Measurements from ENCODE around the gene ARHGAP6.

ARHGAP6 gene, protein sequence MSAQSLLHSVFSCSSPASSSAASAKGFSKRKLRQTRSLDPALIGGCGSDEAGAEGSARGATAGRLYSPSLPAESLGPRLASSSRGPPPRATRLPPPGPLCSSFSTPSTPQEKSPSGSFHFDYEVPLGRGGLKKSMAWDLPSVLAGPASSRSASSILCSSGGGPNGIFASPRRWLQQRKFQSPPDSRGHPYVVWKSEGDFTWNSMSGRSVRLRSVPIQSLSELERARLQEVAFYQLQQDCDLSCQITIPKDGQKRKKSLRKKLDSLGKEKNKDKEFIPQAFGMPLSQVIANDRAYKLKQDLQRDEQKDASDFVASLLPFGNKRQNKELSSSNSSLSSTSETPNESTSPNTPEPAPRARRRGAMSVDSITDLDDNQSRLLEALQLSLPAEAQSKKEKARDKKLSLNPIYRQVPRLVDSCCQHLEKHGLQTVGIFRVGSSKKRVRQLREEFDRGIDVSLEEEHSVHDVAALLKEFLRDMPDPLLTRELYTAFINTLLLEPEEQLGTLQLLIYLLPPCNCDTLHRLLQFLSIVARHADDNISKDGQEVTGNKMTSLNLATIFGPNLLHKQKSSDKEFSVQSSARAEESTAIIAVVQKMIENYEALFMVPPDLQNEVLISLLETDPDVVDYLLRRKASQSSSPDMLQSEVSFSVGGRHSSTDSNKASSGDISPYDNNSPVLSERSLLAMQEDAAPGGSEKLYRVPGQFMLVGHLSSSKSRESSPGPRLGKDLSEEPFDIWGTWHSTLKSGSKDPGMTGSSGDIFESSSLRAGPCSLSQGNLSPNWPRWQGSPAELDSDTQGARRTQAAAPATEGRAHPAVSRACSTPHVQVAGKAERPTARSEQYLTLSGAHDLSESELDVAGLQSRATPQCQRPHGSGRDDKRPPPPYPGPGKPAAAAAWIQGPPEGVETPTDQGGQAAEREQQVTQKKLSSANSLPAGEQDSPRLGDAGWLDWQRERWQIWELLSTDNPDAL (N-terminal part only)

DNA sequence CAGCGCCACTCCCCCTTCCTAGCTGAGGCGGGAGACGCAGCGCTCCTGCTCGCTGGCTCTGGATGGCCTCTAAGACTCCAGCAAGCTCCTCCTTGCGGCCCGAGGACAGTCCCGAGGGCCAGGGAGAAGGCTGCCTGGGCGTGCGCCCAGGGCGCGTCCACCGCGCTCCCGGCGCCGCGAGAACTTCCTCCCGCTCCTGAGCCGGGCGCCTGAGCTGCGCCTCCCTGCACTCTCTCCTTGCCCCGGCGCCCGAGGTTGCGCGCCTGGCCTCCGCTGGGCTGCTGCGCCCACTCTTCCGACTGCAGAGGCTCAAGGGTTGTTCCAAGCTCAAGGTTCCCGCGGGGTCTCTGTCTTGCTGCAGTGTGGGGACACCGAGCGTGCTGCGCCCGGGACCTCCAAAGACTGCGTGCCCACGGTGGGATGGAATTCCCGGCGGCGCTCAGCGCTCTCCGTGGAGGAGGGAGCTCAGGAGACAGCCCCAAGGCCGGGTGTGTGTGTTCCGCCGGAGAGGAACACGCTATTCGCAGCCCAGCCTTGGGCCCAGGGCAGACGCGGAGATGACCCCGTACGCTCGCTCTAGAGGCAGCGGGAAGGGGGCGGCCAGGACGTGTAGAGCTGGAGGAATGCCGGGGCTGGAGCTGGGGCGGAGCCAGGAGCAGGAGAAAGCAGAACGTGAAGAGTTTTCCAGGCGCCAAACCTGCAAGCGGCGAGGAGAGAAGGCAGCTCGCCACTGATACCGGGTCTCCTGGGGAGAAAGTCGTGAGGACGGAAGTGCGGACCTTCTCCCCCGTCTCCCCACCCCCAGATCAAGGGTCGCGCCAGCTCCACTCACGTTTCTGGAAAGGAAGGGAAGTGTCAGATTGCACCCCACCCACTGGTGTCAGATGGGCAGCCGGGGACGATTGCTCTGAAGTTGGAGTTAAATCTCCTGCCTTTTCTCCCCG is at the start of gene ARHGAP6:
TSS of gene ARHGAP6 (minus strand) at position 753 of the 944 bp plus-strand sequence. CDS start 1,092 bp downstream, outside the sequence.
- no peaks in the 10 kb centered on the region for H3K4me1 ChIP-seq (ENCODE audit: insufficient read depth, insufficient read length)
- H3K27me3 ChIP-seq (ENCODE audit: insufficient read depth, insufficient read length) = peaks cover 50% of the 10 kb centered on the region
- H3K9ac ChIP-seq (ENCODE audit: insufficient read length, low read depth) = peak within 1 kb of the TSS; percentile 85
- no peak for TF ChIP-seq YY1 (IDR thresholded peaks at IDR 0.05; ENCODE audit: insufficient read depth, insufficient read length)
- TF ChIP-seq SUZ12 (IDR thresholded peaks at IDR 0.05; ENCODE audit: extremely low read depth, insufficient read depth, insufficient read length) = no peak
- TF ChIP-seq ZNF274 (IDR thresholded peaks at IDR 0.05; ENCODE audit: low read depth, low read length) = no peak
- peak; percentile 43 for DNase-seq (ENCODE audit: low read depth, low spot score)
- peak within 1 kb of the TSS; percentile 72 for H3K4me3 ChIP-seq (ENCODE audit: insufficient read length, low read depth)
- no peaks in the 10 kb centered on the region for H3K9me3 ChIP-seq (ENCODE audit: insufficient read depth, low read length)
- no peaks in the 10 kb centered on the region for H3K36me3 ChIP-seq (ENCODE audit: insufficient read depth, insufficient read length, low read length)

DNA sequence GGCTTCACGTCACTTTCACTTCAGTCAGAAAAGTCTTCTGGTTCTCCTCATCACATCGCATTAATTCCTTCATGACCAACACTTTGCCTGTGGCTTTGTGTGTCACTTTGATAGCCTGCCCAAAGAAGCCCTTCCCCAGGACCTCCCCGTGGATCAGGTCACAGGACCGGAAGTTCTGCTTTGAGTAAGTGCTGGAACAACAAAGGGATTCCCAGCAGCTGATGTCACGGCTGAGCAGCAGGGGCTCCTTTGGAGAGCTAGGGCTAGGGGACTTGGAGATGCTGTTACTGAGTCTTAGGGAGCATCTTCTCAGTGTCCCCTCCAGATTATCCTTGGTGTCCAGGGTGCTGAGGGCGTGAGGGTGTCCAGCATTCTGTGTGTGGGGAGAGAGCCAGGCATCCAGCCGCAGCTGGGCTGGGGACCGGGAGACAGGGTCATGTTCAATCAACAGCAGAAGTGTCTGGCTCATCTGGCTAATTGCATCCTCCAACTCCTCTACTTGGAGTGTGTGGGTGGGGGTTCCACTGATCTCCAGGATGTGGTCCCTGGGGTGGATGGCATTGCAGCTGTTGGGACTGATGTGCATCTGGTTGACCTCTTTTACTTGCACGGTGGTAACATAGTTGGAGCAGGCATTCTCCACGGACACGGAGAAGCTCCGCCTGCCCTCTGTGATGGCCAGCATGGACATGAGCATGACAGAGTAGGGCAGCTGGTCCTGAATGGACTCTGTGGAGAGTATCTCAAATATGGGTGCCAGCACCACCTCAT is 39.2 kb upstream of the ARHGAP6 start:
- Histone ChIP-seq H3K4me3 (ENCODE audit: insufficient read length, low read depth) (no peak overlapping the region), H3K27me3 (ENCODE audit: insufficient read depth, insufficient read length) (no peaks in the 10 kb centered on the region), H3K4me1 (ENCODE audit: insufficient read depth, insufficient read length) (no peaks in the 10 kb centered on the region), H3K9me3 (ENCODE audit: insufficient read depth, low read length) (no peaks in the 10 kb centered on the region), H3K9ac (ENCODE audit: insufficient read length, low read depth) (no peak overlapping the region), H3K36me3 (ENCODE audit: insufficient read depth, insufficient read length, low read length) (no peaks in the 10 kb centered on the region)
- peak; percentile 27 for DNase-seq (ENCODE audit: low read depth, low spot score)
- no peak for TF ChIP-seq SUZ12 (IDR thresholded peaks at IDR 0.05; ENCODE audit: extremely low read depth, insufficient read depth, insufficient read length)
- no peak for TF ChIP-seq YY1 (IDR thresholded peaks at IDR 0.05; ENCODE audit: insufficient read depth, insufficient read length)
- no peak for TF ChIP-seq ZNF274 (IDR thresholded peaks at IDR 0.05; ENCODE audit: low read depth, low read length)

DNA sequence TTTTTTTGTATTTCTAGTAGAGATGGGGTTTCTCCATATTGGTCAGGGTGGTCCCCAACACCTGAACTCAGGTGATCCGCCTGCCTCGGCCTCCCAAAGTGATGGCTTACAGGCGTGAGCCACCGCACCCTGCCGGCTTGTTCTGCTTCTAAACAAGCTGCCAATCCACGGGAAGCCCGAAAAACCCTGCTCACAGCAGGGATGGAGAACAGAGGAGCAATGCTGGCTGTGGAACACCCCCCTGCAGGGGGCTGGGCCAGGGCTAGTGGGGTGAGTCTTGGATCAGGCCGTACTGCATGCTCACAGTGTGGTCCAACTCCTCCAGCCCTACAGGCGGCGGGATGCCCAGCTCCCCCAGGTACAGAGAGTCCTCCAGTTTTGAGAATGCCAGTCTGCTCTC is 38.1 kb upstream of the ARHGAP6 start:
- TF ChIP-seq ZNF274 (IDR thresholded peaks at IDR 0.05; ENCODE audit: low read depth, low read length) (no peak), SUZ12 (IDR thresholded peaks at IDR 0.05; ENCODE audit: extremely low read depth, insufficient read depth, insufficient read length) (no peak), YY1 (IDR thresholded peaks at IDR 0.05; ENCODE audit: insufficient read depth, insufficient read length) (no peak)
- no peak for DNase-seq (ENCODE audit: low read depth, low spot score)
- Histone ChIP-seq H3K9me3 (ENCODE audit: insufficient read depth, low read length) (no peaks in the 10 kb centered on the region), H3K4me3 (ENCODE audit: insufficient read length, low read depth) (no peak overlapping the region), H3K27me3 (ENCODE audit: insufficient read depth, insufficient read length) (no peaks in the 10 kb centered on the region), H3K9ac (ENCODE audit: insufficient read length, low read depth) (no peak overlapping the region), H3K4me1 (ENCODE audit: insufficient read depth, insufficient read length) (no peaks in the 10 kb centered on the region), H3K36me3 (ENCODE audit: insufficient read depth, insufficient read length, low read length) (no peaks in the 10 kb centered on the region)

DNA sequence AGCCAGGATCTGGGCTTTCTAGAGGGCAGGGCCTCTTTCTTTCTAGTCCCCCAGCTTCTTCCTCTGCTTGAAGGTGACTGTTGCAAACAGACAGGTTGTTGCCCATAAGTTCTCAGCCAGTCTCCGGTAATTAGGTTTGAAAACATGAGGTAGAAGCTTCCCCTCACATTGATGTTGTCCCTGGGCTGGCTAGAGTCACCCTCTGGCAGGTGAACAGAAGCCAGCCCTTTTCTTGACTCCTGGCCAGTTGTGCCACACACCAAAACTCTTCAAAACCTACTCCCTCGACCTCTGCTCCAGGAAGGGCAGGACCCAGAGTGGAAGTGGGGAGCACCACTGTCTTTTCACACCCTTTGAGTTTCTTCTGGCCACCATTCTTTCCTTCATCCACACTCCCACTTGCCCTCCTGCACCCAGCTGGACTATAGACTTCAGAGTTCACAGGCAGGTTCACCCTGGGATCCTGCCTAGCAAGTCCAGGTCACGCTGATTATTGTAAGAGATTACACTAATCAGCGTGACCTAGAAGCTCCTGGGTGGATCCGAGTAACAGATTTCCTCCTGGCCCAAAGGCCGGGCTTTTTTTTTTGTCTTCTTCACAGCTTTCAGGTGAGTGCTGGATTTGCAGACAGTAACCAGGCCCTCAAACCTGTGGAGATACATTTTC is 37.4 kb upstream of the ARHGAP6 start:
- DNase-seq (ENCODE audit: low read depth, low spot score) = no peak
- Histone ChIP-seq H3K9me3 (ENCODE audit: insufficient read depth, low read length) (no peaks in the 10 kb centered on the region), H3K36me3 (ENCODE audit: insufficient read depth, insufficient read length, low read length) (no peaks in the 10 kb centered on the region), H3K9ac (ENCODE audit: insufficient read length, low read depth) (no peak overlapping the region), H3K27me3 (ENCODE audit: insufficient read depth, insufficient read length) (no peaks in the 10 kb centered on the region), H3K4me1 (ENCODE audit: insufficient read depth, insufficient read length) (no peaks in the 10 kb centered on the region), H3K4me3 (ENCODE audit: insufficient read length, low read depth) (no peak overlapping the region)
- no peak for TF ChIP-seq ZNF274 (IDR thresholded peaks at IDR 0.05; ENCODE audit: low read depth, low read length)
- TF ChIP-seq YY1 (IDR thresholded peaks at IDR 0.05; ENCODE audit: insufficient read depth, insufficient read length) = no peak
- TF ChIP-seq SUZ12 (IDR thresholded peaks at IDR 0.05; ENCODE audit: extremely low read depth, insufficient read depth, insufficient read length) = no peak

DNA sequence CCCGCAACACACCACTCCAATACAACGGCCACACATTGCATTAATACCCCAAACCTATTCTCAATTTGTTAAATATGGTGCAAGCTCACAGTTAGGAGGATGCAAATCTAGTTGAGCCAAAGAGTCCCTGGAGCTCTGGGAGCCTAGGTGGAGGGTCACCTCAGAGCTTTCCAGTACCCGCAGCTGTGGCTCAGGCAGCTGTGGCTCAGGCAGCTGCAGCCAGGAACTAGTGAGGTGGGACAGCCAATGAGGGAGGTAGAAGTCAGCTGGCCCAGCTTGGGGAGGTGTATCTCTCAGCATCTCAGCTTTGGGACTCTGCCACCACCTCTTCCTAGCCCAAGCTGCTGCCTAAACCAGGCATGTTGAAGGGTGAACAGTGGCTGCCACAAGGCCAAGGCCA is 36.7 kb upstream of the ARHGAP6 start:
- DNase-seq (ENCODE audit: low read depth, low spot score) = no peak
- no peaks in the 10 kb centered on the region for H3K4me1 ChIP-seq (ENCODE audit: insufficient read depth, insufficient read length)
- no peaks in the 10 kb centered on the region for H3K36me3 ChIP-seq (ENCODE audit: insufficient read depth, insufficient read length, low read length)
- no peak overlapping the region for H3K9ac ChIP-seq (ENCODE audit: insufficient read length, low read depth)
- no peaks in the 10 kb centered on the region for H3K9me3 ChIP-seq (ENCODE audit: insufficient read depth, low read length)
- H3K4me3 ChIP-seq (ENCODE audit: insufficient read length, low read depth) = no peak overlapping the region
- no peak for TF ChIP-seq ZNF274 (IDR thresholded peaks at IDR 0.05; ENCODE audit: low read depth, low read length)
- no peak for TF ChIP-seq SUZ12 (IDR thresholded peaks at IDR 0.05; ENCODE audit: extremely low read depth, insufficient read depth, insufficient read length)
- TF ChIP-seq YY1 (IDR thresholded peaks at IDR 0.05; ENCODE audit: insufficient read depth, insufficient read length) = no peak
- no peaks in the 10 kb centered on the region for H3K27me3 ChIP-seq (ENCODE audit: insufficient read depth, insufficient read length)
